GM12878 (cell line): ENCODE data around the gene AFG1L. TPM values are rescaled to one million over a fixed set of nuclear protein-coding genes. Genes with fewer than 3 reads are reported as not detected.

Experiments
- BCL11A ChIP-seq: IDR thresholded peaks from 2 replicates; pipeline ENCODE4 v1.6.1; 2011; ENCODE audit warnings: low read depth, low read length
- CEBPB ChIP-seq, 2 experiments: fragments of 150-350 bp in 1 of 2; IDR thresholded peaks; 2 replicates each; pipeline ENCODE4 v1.6.1; 2012 to 2014; ENCODE audit warnings: low read depth in 2 of 2, low read length in 2 of 2, borderline replicate concordance in 1 of 2, inconsistent platforms in 1 of 2
- EED ChIP-seq: sonication (generic); IDR thresholded peaks from 2 replicates; pipeline ENCODE4 v1.6.1; 2016; ENCODE audit warnings: antibody characterized with exemption, low read depth
- ETV6 ChIP-seq, 2 experiments: fragments of 450-650 bp in 1 of 2; IDR thresholded peaks in 1 of 2; conservative IDR thresholded peaks in 1 of 2; 2 replicates each; pipeline ENCODE4 v1.6.1; 2014; ENCODE audit warnings: antibody characterized with exemption in 1 of 2, borderline replicate concordance in 1 of 2, low read depth in 1 of 2, mild to moderate bottlenecking in 1 of 2, moderate library complexity in 1 of 2
- IKZF1 ChIP-seq: fragments of 450-650 bp; conservative IDR thresholded peaks from 2 replicates; pipeline ENCODE4 v1.6.1; 2017; ENCODE audit warnings: antibody characterized with exemption, mild to moderate bottlenecking
- MXI1 ChIP-seq: fragments of 150-350 bp; IDR thresholded peaks from 2 replicates; pipeline ENCODE4 v1.6.1; 2011; ENCODE audit warnings: low read depth, mild to moderate bottlenecking, inconsistent platforms, low read length, improper control_type of control experiment
- MYB ChIP-seq: fragments of 150-350 bp; IDR thresholded peaks from 2 replicates; pipeline ENCODE4 v1.6.1; 2014; ENCODE audit warnings: mild to moderate bottlenecking, low read depth, low read length, borderline replicate concordance
- NFXL1 ChIP-seq: fragments of 450-650 bp; IDR thresholded peaks from 2 replicates; pipeline ENCODE4 v1.6.1; 2017; ENCODE audit warnings: antibody characterized with exemption, mild to moderate bottlenecking, borderline replicate concordance
- NR2C1 ChIP-seq: fragments of 450-650 bp; IDR thresholded peaks from 2 replicates; pipeline ENCODE4 v1.6.1; 2017; ENCODE audit warnings: antibody characterized with exemption, mild to moderate bottlenecking, moderate library complexity
- PAX5 ChIP-seq: IDR thresholded peaks from 2 replicates; pipeline ENCODE4 v1.6.1; 2011; ENCODE audit warnings: low read depth, low read length, borderline replicate concordance
- POLR2AphosphoS2 ChIP-seq: IDR thresholded peaks from 2 replicates; pipeline ENCODE4 v1.6.1; 2011; ENCODE audit warnings: low read depth, mild to moderate bottlenecking, low read length, improper control_type of control experiment, moderate library complexity
- RAD21 ChIP-seq: IDR thresholded peaks from 2 replicates; pipeline ENCODE4 v1.6.1; 2011; ENCODE audit warnings: mild to moderate bottlenecking, low read depth, low read length, moderate library complexity; ENCODE audit not compliant: insufficient read depth
- SUPT20H ChIP-seq: IDR thresholded peaks from 2 replicates; pipeline ENCODE4 v1.6.1; 2011; ENCODE audit warnings: low read depth, mild to moderate bottlenecking, low read length, moderate library complexity, borderline replicate concordance; ENCODE audit not compliant: control insufficient read depth
- polyA plus RNA-seq, 11 experiments: library from polyadenylated mRNA; depleted of rRNA in 4 of 11; unstranded in 6 of 11; stranded (reverse) in 5 of 11; fragments of >200 nt; fragmentation: Nextera tagmentation in 4 of 11; fragmentation: Illumina TruSeq in 1 of 11; extraction: Ambion mirVana in 4 of 11; extraction: Trizol in 1 of 11; gene quantifications; 1 replicate in 1 of 11; 2 replicates in 10 of 11; pipeline versions ENCODE4 v1.2.1 to v1.2.3, GENCODE V29; 2011 to 2016; ENCODE audit warnings: inconsistent platforms in 2 of 11, missing spikeins in 2 of 11, low read depth in 1 of 11
- total RNA-seq, 4 experiments: library from RNA; depleted of rRNA in 3 of 4; stranded (reverse); fragments of >200 nt in 3 of 4; fragmentation: Illumina TruSeq in 1 of 4; extraction: Trizol in 1 of 4; gene quantifications; 2 replicates each; pipeline versions ENCODE4 v1.2.1 to v1.2.3, GENCODE V29; 2013 to 2021
- TF ChIP-seq, protein P1 (sequence below): fragments of 450-650 bp; formaldehyde crosslinking; IDR thresholded peaks from 2 replicates; pipeline ENCODE4 v1.4.0; 2020; ENCODE audit warnings: mild to moderate bottlenecking, moderate library complexity
- TF ChIP-seq, protein P2 (sequence below): IDR thresholded peaks from 2 replicates; pipeline ENCODE4 v1.6.1; 2012; ENCODE audit warnings: low read depth, low read length, improper control_type of control experiment
- TF ChIP-seq, protein P3 (sequence below): fragments of 450-650 bp; formaldehyde crosslinking; IDR thresholded peaks from 2 replicates; pipeline ENCODE4 v1.4.0; 2022; ENCODE audit warnings: mild to moderate bottlenecking, moderate library complexity
- TF ChIP-seq, protein P4 (sequence below): fragments of 450-650 bp; IDR thresholded peaks from 2 replicates; pipeline ENCODE4 v1.6.1; 2014; ENCODE audit warnings: mild to moderate bottlenecking
- TF ChIP-seq, protein P5 (sequence below): IDR thresholded peaks from 2 replicates; pipeline ENCODE4 v1.6.1; 2012; ENCODE audit warnings: low read length, inconsistent platforms

The AFG1L gene
- total and polyA plus RNA-seq, 10 of the 15 experiments (the other 5 are each of a cell fraction or from before 2014, with no cell fraction given): 2.3 to 9.0 (median 4.3) TPM

DNA sequence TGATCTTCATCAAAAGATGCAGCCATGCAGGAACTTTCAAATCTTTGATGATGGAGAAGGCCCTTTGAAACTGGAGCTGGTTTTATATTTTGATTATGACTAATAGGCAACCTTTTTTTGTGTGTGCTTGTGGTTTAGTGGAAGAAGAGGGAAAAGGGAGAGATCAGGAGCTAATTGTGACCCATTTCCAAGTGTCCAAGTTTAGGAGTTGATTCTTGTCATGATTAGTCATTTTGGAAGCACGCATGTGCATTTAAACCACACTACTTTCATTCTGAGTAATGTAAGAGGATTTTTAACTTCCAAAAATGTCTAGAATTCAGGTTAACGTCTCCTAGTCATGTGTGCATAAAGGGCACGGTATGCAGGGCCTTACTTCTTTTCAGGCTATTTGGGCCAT, 269.3 kb downstream of the AFG1L start (continued):
- TF ChIP-seq POLR2AphosphoS2: no peak
- TF ChIP-seq, protein P1, sequence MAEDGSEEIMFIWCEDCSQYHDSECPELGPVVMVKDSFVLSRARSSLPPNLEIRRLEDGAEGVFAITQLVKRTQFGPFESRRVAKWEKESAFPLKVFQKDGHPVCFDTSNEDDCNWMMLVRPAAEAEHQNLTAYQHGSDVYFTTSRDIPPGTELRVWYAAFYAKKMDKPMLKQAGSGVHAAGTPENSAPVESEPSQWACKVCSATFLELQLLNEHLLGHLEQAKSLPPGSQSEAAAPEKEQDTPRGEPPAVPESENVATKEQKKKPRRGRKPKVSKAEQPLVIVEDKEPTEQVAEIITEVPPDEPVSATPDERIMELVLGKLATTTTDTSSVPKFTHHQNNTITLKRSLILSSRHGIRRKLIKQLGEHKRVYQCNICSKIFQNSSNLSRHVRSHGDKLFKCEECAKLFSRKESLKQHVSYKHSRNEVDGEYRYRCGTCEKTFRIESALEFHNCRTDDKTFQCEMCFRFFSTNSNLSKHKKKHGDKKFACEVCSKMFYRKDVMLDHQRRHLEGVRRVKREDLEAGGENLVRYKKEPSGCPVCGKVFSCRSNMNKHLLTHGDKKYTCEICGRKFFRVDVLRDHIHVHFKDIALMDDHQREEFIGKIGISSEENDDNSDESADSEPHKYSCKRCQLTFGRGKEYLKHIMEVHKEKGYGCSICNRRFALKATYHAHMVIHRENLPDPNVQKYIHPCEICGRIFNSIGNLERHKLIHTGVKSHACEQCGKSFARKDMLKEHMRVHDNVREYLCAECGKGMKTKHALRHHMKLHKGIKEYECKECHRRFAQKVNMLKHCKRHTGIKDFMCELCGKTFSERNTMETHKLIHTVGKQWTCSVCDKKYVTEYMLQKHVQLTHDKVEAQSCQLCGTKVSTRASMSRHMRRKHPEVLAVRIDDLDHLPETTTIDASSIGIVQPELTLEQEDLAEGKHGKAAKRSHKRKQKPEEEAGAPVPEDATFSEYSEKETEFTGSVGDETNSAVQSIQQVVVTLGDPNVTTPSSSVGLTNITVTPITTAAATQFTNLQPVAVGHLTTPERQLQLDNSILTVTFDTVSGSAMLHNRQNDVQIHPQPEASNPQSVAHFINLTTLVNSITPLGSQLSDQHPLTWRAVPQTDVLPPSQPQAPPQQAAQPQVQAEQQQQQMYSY (CRISPR knock-in tag): no peak
- no peak for TF ChIP-seq NR2C1
- TF ChIP-seq, protein P2, sequence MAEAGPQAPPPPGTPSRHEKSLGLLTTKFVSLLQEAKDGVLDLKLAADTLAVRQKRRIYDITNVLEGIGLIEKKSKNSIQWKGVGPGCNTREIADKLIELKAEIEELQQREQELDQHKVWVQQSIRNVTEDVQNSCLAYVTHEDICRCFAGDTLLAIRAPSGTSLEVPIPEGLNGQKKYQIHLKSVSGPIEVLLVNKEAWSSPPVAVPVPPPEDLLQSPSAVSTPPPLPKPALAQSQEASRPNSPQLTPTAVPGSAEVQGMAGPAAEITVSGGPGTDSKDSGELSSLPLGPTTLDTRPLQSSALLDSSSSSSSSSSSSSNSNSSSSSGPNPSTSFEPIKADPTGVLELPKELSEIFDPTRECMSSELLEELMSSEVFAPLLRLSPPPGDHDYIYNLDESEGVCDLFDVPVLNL: no peak
- TF ChIP-seq CEBPB (IDR thresholded peaks at IDR 0.05; ENCODE audit: borderline replicate concordance in 1 of 2, low read depth in 2 of 2, low read length in 2 of 2): peak in 1 of 2 experiments; percentile 94; a peak in 1 of 4 replicates
- peak; percentile 99 for TF ChIP-seq EED
- TF ChIP-seq MYB: no peak
- TF ChIP-seq ETV6 (conservative IDR thresholded peaks at IDR 0.05 in 1 of 2, IDR thresholded peaks at IDR 0.05 in 1 of 2; ENCODE audit: borderline replicate concordance in 1 of 2, low read depth in 1 of 2): peak in 1 of 2 experiments; percentile 86; a peak in 2 of 4 replicates
- peak; percentile 88 for TF ChIP-seq PAX5
- TF ChIP-seq BCL11A: peak; percentile 99
- TF ChIP-seq, protein P3, sequence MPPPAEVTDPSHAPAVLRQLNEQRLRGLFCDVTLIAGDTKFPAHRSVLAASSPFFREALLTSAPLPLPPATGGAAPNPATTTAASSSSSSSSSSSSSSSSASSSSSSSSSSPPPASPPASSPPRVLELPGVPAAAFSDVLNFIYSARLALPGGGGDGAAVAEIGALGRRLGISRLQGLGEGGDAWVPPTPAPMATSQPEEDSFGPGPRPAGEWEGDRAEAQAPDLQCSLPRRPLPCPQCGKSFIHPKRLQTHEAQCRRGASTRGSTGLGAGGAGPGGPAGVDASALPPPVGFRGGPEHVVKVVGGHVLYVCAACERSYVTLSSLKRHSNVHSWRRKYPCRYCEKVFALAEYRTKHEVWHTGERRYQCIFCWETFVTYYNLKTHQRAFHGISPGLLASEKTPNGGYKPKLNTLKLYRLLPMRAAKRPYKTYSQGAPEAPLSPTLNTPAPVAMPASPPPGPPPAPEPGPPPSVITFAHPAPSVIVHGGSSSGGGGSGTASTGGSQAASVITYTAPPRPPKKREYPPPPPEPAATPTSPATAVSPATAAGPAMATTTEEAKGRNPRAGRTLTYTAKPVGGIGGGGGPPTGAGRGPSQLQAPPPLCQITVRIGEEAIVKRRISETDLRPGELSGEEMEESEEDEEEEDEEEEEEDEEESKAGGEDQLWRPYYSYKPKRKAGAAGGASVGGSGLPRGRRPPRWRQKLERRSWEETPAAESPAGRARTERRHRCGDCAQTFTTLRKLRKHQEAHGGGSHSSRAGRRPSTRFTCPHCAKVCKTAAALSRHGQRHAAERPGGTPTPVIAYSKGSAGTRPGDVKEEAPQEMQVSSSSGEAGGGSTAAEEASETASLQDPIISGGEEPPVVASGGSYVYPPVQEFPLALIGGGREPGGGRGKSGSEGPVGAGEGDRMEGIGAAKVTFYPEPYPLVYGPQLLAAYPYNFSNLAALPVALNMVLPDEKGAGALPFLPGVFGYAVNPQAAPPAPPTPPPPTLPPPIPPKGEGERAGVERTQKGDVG (CRISPR knock-in tag): peak; percentile 40; the same call in 1 of the 2 replicates
- TF ChIP-seq, protein P4, sequence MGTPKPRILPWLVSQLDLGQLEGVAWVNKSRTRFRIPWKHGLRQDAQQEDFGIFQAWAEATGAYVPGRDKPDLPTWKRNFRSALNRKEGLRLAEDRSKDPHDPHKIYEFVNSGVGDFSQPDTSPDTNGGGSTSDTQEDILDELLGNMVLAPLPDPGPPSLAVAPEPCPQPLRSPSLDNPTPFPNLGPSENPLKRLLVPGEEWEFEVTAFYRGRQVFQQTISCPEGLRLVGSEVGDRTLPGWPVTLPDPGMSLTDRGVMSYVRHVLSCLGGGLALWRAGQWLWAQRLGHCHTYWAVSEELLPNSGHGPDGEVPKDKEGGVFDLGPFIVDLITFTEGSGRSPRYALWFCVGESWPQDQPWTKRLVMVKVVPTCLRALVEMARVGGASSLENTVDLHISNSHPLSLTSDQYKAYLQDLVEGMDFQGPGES: no peak
- TF ChIP-seq, protein P5, sequence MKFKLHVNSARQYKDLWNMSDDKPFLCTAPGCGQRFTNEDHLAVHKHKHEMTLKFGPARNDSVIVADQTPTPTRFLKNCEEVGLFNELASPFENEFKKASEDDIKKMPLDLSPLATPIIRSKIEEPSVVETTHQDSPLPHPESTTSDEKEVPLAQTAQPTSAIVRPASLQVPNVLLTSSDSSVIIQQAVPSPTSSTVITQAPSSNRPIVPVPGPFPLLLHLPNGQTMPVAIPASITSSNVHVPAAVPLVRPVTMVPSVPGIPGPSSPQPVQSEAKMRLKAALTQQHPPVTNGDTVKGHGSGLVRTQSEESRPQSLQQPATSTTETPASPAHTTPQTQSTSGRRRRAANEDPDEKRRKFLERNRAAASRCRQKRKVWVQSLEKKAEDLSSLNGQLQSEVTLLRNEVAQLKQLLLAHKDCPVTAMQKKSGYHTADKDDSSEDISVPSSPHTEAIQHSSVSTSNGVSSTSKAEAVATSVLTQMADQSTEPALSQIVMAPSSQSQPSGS: peak; percentile 95
- peak; percentile 98 for TF ChIP-seq IKZF1
- no peak for TF ChIP-seq RAD21
- TF ChIP-seq NFXL1: no peak
- no peak; the same call in 1 of the 2 replicates for TF ChIP-seq MXI1
- no peak for TF ChIP-seq SUPT20H
